Esophagus squamous epithelium (tissue), 4 donors: ENCODE results near the gene GRIK4.

Experiments used
- CTCF ChIP-seq, 6 experiments: fragments of 450-650 bp in 4 of 6; fragments of 200-600 bp in 2 of 6; sonication (generic) in 2 of 6; IDR thresholded peaks; one replicate each; pipeline ENCODE4 v1.5.1; 2016 to 2019; ENCODE audit warnings: antibody characterized with exemption in 6 of 6, mild to moderate bottlenecking in 4 of 6, moderate library complexity in 4 of 6
- POLR2A ChIP-seq, 4 donors: fragments of 450-650 bp; IDR thresholded peaks; one replicate each; pipeline ENCODE4 v1.6.1; 2017; ENCODE audit warnings: antibody characterized with exemption in 4 of 4, mild to moderate bottlenecking in 4 of 4, moderate library complexity in 3 of 4

- TF ChIP-seq CTCF (IDR thresholded peaks at IDR 0.05) (no peak), POLR2A (IDR thresholded peaks at IDR 0.05) (no peak)
Measured at GRCh38 chr11:120633616-120634393, 122.3 kb downstream of the GRIK4 start.
